Measurements from ENCODE around the gene RPL18A.

DNA sequence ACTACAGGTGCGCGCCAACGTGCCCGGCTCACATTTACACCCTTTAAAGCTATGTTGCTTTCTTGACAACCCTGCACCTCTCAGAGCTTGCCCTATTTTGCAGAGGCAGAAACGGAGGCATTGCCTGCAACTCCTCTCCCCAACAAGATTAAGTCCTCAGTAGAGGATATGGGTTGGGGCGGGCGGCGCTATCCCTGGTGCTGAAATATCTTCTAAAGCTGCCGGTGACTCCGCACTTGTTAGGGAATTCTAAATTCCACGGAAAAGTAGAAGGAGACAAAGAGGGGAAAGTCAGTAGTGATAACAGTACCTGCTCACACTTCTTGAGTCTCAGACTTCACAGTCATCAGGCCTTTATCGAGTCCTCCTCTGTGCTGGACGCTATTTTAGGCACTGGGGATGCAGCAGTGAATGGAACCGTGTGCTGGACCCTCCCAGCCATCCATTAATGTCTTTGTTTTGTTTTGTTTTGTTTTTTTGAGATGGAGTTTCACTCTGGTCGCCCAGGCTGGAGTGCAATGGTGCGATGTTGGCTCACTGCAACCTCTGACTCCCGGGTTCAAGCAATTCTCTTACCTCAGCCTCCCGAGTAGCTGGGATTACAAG is 30.0 kb downstream of the RPL18A start:
- TF ChIP-seq POLR2A (IDR thresholded peaks at IDR 0.05), result no peak
- TF ChIP-seq, protein P1, sequence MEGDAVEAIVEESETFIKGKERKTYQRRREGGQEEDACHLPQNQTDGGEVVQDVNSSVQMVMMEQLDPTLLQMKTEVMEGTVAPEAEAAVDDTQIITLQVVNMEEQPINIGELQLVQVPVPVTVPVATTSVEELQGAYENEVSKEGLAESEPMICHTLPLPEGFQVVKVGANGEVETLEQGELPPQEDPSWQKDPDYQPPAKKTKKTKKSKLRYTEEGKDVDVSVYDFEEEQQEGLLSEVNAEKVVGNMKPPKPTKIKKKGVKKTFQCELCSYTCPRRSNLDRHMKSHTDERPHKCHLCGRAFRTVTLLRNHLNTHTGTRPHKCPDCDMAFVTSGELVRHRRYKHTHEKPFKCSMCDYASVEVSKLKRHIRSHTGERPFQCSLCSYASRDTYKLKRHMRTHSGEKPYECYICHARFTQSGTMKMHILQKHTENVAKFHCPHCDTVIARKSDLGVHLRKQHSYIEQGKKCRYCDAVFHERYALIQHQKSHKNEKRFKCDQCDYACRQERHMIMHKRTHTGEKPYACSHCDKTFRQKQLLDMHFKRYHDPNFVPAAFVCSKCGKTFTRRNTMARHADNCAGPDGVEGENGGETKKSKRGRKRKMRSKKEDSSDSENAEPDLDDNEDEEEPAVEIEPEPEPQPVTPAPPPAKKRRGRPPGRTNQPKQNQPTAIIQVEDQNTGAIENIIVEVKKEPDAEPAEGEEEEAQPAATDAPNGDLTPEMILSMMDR (IDR thresholded peaks at IDR 0.05), result no peak
